Measurements from ENCODE around the gene FAM83G.

The FAM83G gene

GRCh38 chr17:18921912-18922451, 82.6 kb downstream of the FAM83G start:
- H3K4me3 ChIP-seq (replicated peaks; ENCODE audit: low read depth, low read length) = no peak overlapping the region
- peak; percentile 56 for DNase-seq (ENCODE audit: low read depth)
- TF ChIP-seq CTCF (IDR thresholded peaks at IDR 0.05; ENCODE audit: low read length, missing control alignments) = no peak

DNA sequence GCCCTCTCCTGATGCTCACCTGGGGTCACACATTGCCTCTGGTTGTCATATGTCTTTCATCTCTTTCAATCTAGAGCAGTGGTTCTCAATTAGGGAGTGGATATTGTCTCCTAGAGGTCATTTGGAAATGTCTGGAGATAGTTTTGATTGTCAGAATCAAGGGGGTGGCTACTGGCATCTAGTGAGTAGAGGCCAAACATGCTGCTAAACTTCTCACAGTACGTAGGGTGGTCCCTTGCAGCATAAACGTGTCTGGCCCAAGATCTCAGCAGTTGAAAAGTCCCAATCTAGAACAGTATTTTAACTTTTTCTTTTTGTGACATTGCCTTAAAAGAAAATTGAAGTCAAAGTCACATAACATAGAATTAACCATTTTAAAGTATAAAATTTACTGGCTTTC, 83.1 kb downstream of the FAM83G start:
- TF ChIP-seq CTCF (IDR thresholded peaks at IDR 0.05; ENCODE audit: low read length, missing control alignments) = no peak
- no peak for DNase-seq (ENCODE audit: low read depth)
- H3K4me3 ChIP-seq (replicated peaks; ENCODE audit: low read depth, low read length) = no peak overlapping the region

GRCh38 chr17:18920911-18921441, 83.6 kb downstream of the FAM83G start:
- no peak for TF ChIP-seq CTCF (IDR thresholded peaks at IDR 0.05; ENCODE audit: low read length, missing control alignments)
- H3K4me3 ChIP-seq (replicated peaks; ENCODE audit: low read depth, low read length) = no peak overlapping the region
- DNase-seq (ENCODE audit: low read depth) = peak; percentile 13

GRCh38 chr17:18919963-18920362, 84.6 kb downstream of the FAM83G start:
- DNase-seq (ENCODE audit: low read depth) = no peak
- TF ChIP-seq CTCF (IDR thresholded peaks at IDR 0.05; ENCODE audit: low read length, missing control alignments) = no peak
- H3K4me3 ChIP-seq (replicated peaks; ENCODE audit: low read depth, low read length) = no peak overlapping the region
